KG1 (cell line): ENCODE measurements around the gene LPAR2.
"Not testable (repeated sequence)": the region's sequence is repeated elsewhere in the genome, so short reads cannot be mapped to it uniquely, and the experiment has no call there.

Experiments
- DNase-seq: peaks from one replicate; lab custom pipeline; 2025; lab: John Stamatoyannopoulos, UW

The LPAR2 gene

DNA sequence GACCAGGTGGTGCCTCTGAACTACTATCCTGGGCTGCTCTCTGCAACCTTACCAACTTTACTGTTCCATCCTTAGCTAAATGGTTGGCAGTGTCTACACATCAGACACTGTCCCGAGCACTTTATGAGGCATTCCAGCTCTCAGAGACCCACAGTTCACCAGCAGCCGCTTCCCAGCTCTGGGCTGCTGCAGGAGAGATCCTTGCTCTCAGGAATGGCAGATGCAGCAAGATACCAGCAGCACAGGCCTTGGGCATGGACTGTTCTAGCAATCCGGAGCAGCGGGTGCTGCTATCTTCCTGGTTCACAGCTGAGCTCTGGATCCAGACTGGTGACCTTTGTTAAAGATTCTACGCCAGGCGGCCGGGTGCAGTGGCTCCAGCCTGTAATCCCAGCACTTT is 3.3 kb upstream of the LPAR2 start:
- no peak for DNase-seq

DNA sequence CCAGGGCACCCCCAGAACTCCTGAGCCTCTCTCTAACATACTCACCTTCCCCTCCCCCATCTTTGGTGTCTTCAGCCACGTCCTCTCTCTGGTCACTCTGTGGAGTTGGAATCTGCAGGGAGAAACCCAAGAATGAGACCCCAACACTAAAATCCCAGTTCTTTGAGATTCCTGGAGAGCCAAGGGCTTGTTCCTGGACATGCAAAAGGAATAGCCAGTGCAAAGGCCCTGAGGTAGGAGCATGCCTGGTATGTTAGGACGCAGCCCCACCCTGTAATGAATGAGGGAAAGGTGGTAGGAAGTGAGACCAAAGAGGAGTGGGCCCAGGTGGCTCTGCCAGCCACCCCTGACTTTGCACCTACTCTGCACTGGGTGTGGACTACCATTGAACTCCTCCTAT is 2.4 kb upstream of the LPAR2 start:
- DNase-seq: no peak

DNA sequence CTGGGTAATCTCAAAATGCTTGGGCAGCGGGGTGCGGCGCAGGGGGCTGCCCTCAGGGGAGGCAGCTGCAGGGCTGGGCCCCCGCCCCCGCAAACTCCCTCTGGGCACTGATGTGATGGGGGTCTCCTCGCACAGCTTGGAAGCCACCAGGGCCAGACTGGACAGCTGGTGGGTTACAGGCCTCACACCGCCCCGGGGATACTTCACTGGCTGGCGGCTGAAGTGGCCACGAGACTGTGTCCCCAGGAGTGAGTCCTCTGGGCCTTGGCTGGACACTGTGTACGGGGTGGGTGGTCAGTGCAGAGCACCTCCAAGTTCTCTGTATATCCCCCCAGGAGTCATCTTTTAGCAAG is 2.0 kb upstream of the LPAR2 start:
- DNase-seq: no peak

- DNase-seq: no peak
These were observed 598 bp upstream of the LPAR2 start for GRCh38 chr19:19628501-19629134.

- DNase-seq: no peak
These were observed 1.2 kb downstream of the LPAR2 start for GRCh38 chr19:19626516-19627472.

GRCh38 chr19:19624032-19624570 is 3.9 kb downstream of the LPAR2 start:
- no peak for DNase-seq

DNA sequence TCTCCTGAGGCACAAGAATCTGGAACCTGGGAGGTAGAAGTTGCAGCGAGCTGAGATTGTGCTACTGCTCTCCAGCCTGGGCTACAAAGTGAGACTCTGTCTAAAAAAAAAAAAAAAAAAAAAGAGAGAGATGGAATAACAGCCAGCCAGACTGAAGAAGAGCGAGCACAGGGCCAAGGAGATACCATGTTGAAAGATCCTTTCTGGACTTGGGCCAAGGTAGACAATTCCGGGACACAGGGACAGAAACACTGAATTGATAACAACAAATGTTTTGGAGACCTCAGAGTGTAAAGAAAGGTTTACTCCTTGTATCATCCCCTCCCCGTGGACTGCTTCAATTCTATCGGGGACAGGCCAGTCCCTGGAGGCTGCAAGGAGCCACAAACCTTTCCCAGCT is 4.6 kb downstream of the LPAR2 start:
- DNase-seq: no peak

GRCh38 chr19:19619849-19620210 is 8.2 kb downstream of the LPAR2 start:
- no peak for DNase-seq

GRCh38 chr19:19619181-19619848 is 8.7 kb downstream of the LPAR2 start:
- no peak for DNase-seq

DNA sequence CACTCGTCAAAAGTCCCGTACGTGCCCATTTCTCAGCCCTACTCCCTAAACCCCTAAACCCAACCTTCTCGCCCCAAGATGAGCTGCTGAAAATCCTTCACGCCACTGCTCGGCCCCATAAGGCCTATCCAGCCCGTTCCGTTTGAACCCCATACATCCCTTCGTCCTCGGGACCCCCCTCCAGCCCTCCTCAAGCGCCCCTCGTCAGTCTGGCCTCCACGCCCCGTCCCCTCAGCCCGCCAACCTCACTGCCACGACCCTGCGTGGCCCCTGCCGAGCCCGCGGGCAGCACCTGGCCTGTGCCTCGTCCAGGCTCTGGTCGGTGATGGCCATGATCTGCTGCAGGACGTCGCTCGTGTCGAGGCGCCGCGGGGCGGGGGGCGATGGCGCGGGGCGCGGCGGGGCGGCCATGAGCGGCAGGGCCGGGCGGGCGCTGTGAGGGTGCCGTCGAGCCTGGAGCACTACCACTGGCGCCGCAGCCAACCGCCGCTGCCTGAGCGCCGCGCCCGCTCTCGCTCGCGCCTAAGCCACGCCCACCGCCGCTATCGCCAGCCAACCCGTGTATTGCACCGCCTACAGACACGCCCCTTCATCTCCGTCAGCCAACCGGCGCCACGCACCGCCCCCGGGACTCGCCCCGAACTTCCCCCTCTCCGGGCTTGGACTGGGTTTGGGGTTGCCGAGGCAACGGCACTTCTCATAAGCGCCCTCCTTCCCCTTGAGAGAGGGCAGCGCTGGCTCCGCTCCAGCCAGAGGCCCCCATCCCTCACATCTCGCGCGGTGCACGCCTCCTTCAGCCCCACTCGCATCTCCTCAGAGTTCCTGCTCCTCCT is 9.6 kb downstream of the LPAR2 start, which contains the start of gene PBX4:
PBX4 (minus strand) TSS at position 469 of the 833 bp plus-strand sequence; CDS start at position 411, 58 bp downstream.
- peak; percentile 73 for DNase-seq

DNA sequence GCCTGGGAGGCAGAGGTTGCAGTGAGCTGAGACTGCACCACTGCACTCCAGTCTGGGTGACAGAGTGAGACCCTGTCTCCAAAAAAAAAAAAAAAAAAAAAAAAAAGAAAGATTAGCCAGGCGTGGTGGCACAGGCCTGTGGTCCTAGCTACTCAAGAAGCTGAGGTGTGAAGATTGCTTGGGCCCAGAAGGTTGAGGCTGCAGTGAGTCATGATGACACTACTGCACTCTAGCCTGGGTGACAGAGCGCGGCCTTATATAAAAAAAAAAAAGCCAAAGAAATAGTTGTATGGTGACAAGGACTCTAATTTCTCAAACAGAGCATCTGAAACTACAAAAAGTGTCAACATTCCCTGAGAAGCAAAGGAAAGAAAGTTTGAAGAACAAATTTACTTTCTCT is 12.9 kb downstream of the LPAR2 start:
- no peak for DNase-seq

DNA sequence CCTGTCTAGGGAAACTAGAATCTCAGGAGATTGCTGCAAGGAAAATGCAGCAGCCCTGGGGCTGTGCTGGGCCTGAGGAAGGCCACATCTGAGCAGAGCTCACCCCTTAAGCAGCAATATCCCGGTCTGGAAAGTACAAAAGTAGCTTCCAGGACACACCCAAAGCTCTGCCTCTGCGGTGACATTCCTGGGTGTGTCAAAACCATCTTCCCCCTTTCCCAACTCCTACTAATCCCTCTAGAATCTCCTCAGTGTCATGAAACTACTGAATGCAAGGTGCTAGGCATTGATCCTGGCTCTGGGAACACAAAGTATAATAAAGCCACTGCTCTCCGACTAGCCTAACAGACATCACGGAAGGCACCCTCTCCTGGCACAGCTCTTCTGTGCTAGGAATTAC is 14.5 kb downstream of the LPAR2 start:
- no peak for DNase-seq

DNA sequence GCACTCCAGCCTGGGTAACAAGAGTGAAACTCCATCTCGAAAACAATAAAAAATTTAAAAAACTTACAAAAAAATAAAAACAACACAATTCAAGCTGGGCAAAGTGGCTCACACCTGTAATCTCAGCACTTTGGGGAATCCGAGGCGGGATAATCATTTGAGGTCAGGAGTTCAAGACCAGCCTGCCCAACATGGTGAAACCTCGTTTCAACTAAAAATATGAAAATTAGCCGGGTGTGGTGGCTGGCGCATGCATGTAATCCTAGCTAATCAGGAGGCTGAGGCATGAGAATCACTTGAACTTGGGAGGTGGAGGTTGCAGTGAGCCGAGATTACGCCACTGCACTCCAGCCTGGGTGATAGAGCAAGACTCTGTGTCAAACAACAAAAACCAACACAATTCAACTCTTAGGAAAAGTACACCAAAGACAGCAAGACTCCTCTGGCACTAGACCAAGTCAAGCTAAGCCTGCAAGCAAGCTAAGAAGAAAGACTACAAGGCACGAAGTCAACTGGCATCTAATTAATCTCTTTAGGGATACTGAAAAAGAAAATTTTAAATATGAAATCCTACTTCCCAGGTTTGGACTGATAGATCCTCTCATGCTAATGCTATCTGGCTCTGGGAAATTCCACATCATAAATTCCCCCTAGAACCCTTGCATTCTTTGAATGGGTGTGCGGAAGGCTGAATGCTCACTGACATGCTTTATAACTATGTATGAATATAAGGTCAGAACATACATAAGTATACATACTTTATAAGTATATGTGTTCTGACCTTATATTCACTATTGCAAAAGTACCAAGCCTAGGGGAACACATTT is 17.4 kb downstream of the LPAR2 start:
- no peak for DNase-seq

DNA sequence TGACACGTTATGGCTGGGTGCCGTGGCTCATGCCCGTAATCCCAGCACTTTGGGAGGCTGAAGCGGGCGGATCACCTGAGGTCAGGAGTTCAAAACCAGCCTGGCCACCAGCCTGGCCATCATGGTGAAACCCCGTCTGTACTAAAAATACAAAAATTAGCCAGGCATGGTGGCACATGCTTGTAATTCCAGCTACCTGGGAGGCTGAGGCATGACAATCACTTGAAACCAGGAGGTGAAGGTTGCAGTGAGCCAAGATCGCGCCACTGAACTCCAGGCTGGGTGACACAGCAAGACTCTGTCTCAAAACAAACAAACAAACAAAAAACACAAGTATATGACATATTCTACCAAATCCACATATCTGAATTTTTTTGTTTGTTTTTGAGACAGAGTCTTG is 21.3 kb downstream of the LPAR2 start:
- DNase-seq: not testable (repeated sequence)

- no peak for DNase-seq
These were observed 22.0 kb downstream of the LPAR2 start for GRCh38 chr19:19606021-19606420.

GRCh38 chr19:19602713-19603324 is 25.2 kb downstream of the LPAR2 start:
- DNase-seq: no peak

DNA sequence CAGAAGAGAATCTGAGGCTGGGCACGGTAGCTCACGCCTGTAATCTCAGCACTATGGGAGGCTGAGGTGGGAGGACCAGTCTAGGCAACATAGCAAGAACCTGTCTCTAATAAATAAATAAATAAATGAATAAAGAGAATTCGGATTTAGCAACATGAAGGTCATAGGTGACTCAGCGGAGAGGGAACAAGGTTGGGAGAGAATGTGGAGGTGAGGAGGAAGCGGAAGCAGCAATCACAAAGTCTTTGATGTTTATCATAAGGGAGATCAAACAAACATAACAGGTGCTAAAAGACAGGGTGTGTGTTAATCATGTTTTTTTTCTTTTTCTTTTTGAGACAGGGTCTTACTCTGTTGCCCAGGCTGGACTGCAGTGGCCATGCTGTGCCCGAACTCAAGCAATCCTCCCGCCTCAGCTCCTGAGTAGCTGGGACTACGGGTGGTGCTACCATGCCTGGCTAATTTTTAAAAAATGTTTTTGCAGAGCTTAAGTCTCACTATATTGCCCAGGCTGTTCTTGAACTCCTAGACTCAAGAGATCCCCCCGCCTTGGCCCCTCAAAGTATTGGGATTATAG is 25.8 kb downstream of the LPAR2 start:
- no peak for DNase-seq

- no peak for DNase-seq
These were observed 27.2 kb downstream of the LPAR2 start for GRCh38 chr19:19600793-19601330.

DNA sequence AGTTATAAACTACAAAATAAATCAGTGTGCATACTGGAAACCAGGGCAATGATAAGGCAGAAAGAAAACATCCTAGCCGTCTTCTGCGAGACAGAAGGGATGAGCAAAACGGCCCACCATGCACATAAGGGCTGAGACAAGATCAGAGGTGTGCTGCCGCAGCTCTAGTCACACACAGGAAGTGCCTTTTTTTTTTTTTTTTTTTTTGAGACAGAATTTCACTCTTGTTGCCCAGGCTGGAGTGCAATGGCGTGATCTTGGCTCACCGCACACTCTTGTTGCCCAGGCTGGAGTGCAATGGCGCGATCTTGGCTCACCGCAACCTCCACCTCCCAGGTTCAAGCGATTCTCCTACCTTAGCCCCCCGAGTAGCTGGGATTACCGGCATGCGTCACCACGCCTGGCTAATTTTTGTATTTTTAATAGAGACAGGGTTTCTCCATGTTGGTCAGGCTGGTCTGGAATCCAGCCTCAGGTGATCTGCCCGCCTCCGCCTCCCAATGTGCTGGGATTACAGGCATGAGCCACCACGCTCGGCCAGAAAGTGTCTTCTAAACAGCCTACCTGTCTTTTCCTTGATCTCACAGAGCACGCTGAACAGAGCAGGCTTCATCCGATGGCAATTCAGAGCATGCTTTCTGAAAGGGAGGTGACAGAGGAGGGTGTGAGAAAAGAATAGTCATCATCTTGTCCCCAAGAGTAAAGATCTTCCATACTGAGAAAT is 29.1 kb downstream of the LPAR2 start:
- DNase-seq: not testable (repeated sequence)
